G401.6 (cell line): ENCODE data around the gene USP6.
A peak's percentile ranks its signal among the peaks of the same experiment; 100 is the strongest.
"Not testable (repeated sequence)": the region's sequence is repeated elsewhere in the genome, so short reads cannot be mapped to it uniquely, and the experiment has no call there.

Experiments used
- FAIRE-seq: peaks from 2 replicates; lab custom pipeline; 2012; peaks lifted over from hg19 to GRCh38; lab: Jason Lieb, UNC

Gene USP6

GRCh38 chr17:5115673-5116651 is at the start of gene USP6:
TSS of gene USP6 (plus strand) at chr17:5116032. CDS start at chr17:5130368, 14,336 bp downstream.
- no peak for FAIRE-seq

GRCh38 chr17:5068236-5068635 is 47.6 kb upstream of the USP6 start:
- no peak for FAIRE-seq

GRCh38 chr17:5069724-5070123 is 46.1 kb upstream of the USP6 start:
- FAIRE-seq, result no peak

GRCh38 chr17:5075472-5075871 is 40.4 kb upstream of the USP6 start:
- not testable (repeated sequence) for FAIRE-seq

GRCh38 chr17:5077275-5077674 is 38.6 kb upstream of the USP6 start:
- FAIRE-seq, result not testable (repeated sequence)

GRCh38 chr17:5077781-5078105 is 38.1 kb upstream of the USP6 start:
- no peak for FAIRE-seq

GRCh38 chr17:5078106-5079028 is 37.5 kb upstream of the USP6 start, which contains the start of gene ZFP3:
TSS of gene ZFP3 (plus strand) at chr17:5078467. CDS start at chr17:5091505, 13,038 bp downstream.
- FAIRE-seq, result no peak

- no peak for FAIRE-seq
Measured at GRCh38 chr17:5080591-5080990, 35.2 kb upstream of the USP6 start.

- no peak for FAIRE-seq
Measured at GRCh38 chr17:5092218-5093010, 23.4 kb upstream of the USP6 start.

- no peak for FAIRE-seq
Measured at GRCh38 chr17:5096731-5097100, 19.1 kb upstream of the USP6 start.

- FAIRE-seq, result no peak
Measured at GRCh38 chr17:5097101-5097834, 18.6 kb upstream of the USP6 start.

GRCh38 chr17:5099271-5099670 is 16.6 kb upstream of the USP6 start:
- FAIRE-seq, result no peak

- FAIRE-seq, result no peak
Measured at GRCh38 chr17:5100832-5101231, 15.0 kb upstream of the USP6 start.

- no peak for FAIRE-seq
Measured at GRCh38 chr17:5110816-5111215, 5.0 kb upstream of the USP6 start.

- FAIRE-seq, result peak; percentile 21
Measured at GRCh38 chr17:5111402-5112204, 4.2 kb upstream of the USP6 start, which contains the start of gene ZNF232. TSS of gene ZNF232 (minus strand) at chr17:5111878. CDS start at chr17:5111822, 56 bp downstream.

- no peak for FAIRE-seq
Measured at GRCh38 chr17:5118219-5118618, 2.4 kb downstream of the USP6 start.

GRCh38 chr17:5120036-5120435 is 4.2 kb downstream of the USP6 start:
- no peak for FAIRE-seq

- FAIRE-seq, result not testable (repeated sequence)
Measured at GRCh38 chr17:5120436-5121185, 4.8 kb downstream of the USP6 start.

GRCh38 chr17:5121186-5121841 is 5.5 kb downstream of the USP6 start:
- no peak for FAIRE-seq
